ENCODE measurements around the gene MPRIP.

The MPRIP gene

GRCh38 chr17:17052462-17053221, 10.4 kb downstream of the MPRIP start:
- DNase-seq: no peak

GRCh38 chr17:17053446-17054379, 11.5 kb downstream of the MPRIP start:
- no peak for DNase-seq

- DNase-seq: no peak
These were observed 12.4 kb downstream of the MPRIP start for GRCh38 chr17:17054636-17055035.

- no peak for DNase-seq
These were observed 13.3 kb downstream of the MPRIP start for GRCh38 chr17:17055286-17056155.

- no peak for DNase-seq
These were observed 13.9 kb downstream of the MPRIP start for GRCh38 chr17:17056156-17056539.

GRCh38 chr17:17057057-17057551, 14.8 kb downstream of the MPRIP start:
- no peak for DNase-seq

GRCh38 chr17:17058304-17058703, 16.0 kb downstream of the MPRIP start:
- DNase-seq: no peak

GRCh38 chr17:17059301-17059890, 17.1 kb downstream of the MPRIP start:
- no peak for DNase-seq

GRCh38 chr17:17060001-17060922, 18.0 kb downstream of the MPRIP start:
- DNase-seq: no peak

GRCh38 chr17:17060930-17061329, 18.7 kb downstream of the MPRIP start:
- no peak for DNase-seq

GRCh38 chr17:17061516-17061915, 19.3 kb downstream of the MPRIP start:
- DNase-seq: no peak

- no peak for DNase-seq
These were observed 20.1 kb downstream of the MPRIP start for GRCh38 chr17:17062356-17062755.

- no peak for DNase-seq
These were observed 20.6 kb downstream of the MPRIP start for GRCh38 chr17:17062866-17063265.

- no peak for DNase-seq
These were observed 21.4 kb downstream of the MPRIP start for GRCh38 chr17:17063546-17064122.

GRCh38 chr17:17064322-17064721, 22.1 kb downstream of the MPRIP start:
- DNase-seq: no peak

GRCh38 chr17:17066021-17066420, 23.8 kb downstream of the MPRIP start:
- no peak for DNase-seq

GRCh38 chr17:17067257-17067656, 25.0 kb downstream of the MPRIP start:
- no peak for DNase-seq

GRCh38 chr17:17069849-17070248, 27.6 kb downstream of the MPRIP start:
- DNase-seq: no peak

GRCh38 chr17:17070931-17071330, 28.7 kb downstream of the MPRIP start:
- DNase-seq: no peak

GRCh38 chr17:17071531-17072360, 29.5 kb downstream of the MPRIP start:
- no peak for DNase-seq
